Liver (tissue), 9 donors: ENCODE measurements around the gene UBN2. TPM values are rescaled to one million over a fixed set of nuclear protein-coding genes. Genes with fewer than 3 reads are reported as not detected.

Source experiments
- DNase-seq: peaks from one replicate; pipeline ENCODE4 v3.0.0-alpha.2; 2017; ENCODE audit warnings: low spot score
- H3K27ac ChIP-seq, 2 donors: one replicate each; pipeline ENCODE4 v1.7.0; 2013; ENCODE audit warnings: inconsistent platforms in 2 of 2, low read length in 2 of 2, control low read depth in 1 of 2, low read depth in 1 of 2, mild to moderate bottlenecking in 1 of 2
- H3K27me3 ChIP-seq, 4 donors: one replicate each; pipeline versions ENCODE4 v1.6.1 to v1.7.0; 2013; ENCODE audit warnings: low read length in 3 of 4, inconsistent platforms in 1 of 4, mild to moderate bottlenecking in 1 of 4, moderate library complexity in 1 of 4; ENCODE audit not compliant: control insufficient read depth in 4 of 4, insufficient read depth in 4 of 4
- H3K36me3 ChIP-seq, 4 donors: one replicate each; pipeline versions ENCODE4 v1.6.1 to v1.7.0; 2013; ENCODE audit warnings: low read length in 3 of 4, mild to moderate bottlenecking in 3 of 4, low read depth in 1 of 4, moderate library complexity in 1 of 4; ENCODE audit not compliant: control insufficient read depth in 4 of 4, insufficient read depth in 3 of 4
- H3K4me1 ChIP-seq, 4 donors: one replicate each; pipeline versions ENCODE4 v1.6.1 to v1.7.0; 2013; ENCODE audit warnings: low read length in 3 of 4, mild to moderate bottlenecking in 3 of 4, moderate library complexity in 1 of 4; ENCODE audit not compliant: control insufficient read depth in 4 of 4, insufficient read depth in 4 of 4
- H3K4me3 ChIP-seq, 3 donors: one replicate each; pipeline versions ENCODE4 v1.6.1 to v1.7.0; 2013; ENCODE audit warnings: low read length in 3 of 3, control low read depth in 1 of 3, low read depth in 1 of 3, mild to moderate bottlenecking in 1 of 3
- H3K9ac ChIP-seq, 2 donors: one replicate each; pipeline ENCODE4 v1.7.0; 2013; ENCODE audit warnings: low read length in 2 of 2, mild to moderate bottlenecking in 2 of 2, moderate library complexity in 2 of 2, control low read depth in 1 of 2, low read depth in 1 of 2
- H3K9me3 ChIP-seq, 4 donors: one replicate each; pipeline versions ENCODE4 v1.6.1 to v1.7.0; 2013; ENCODE audit warnings: low read length in 3 of 4; ENCODE audit not compliant: control insufficient read depth in 4 of 4
- EGR1 ChIP-seq, 2 donors: IDR thresholded peaks; 2 replicates each; pipeline ENCODE4 v1.6.1; 2016 to 2018; ENCODE audit warnings: antibody characterized with exemption in 2 of 2, low read depth in 2 of 2
- FOXA1 ChIP-seq: IDR thresholded peaks from 2 replicates; pipeline ENCODE4 v1.6.1; 2016; ENCODE audit warnings: antibody characterized with exemption
- FOXA2 ChIP-seq: IDR thresholded peaks from 2 replicates; pipeline ENCODE4 v1.6.1; 2016; ENCODE audit warnings: antibody characterized with exemption
- GABPA ChIP-seq, 2 donors: IDR thresholded peaks in 1 of 2; conservative IDR thresholded peaks in 1 of 2; 2 replicates each; pipeline ENCODE4 v1.6.1; 2016; ENCODE audit warnings: antibody characterized with exemption in 2 of 2, mild to moderate bottlenecking in 1 of 2, moderate library complexity in 1 of 2
- HNF4A ChIP-seq, 2 donors: conservative IDR thresholded peaks; 2 replicates each; pipeline ENCODE4 v1.6.1; 2016; ENCODE audit warnings: antibody characterized with exemption in 2 of 2, mild to moderate bottlenecking in 2 of 2
- HNF4G ChIP-seq: IDR thresholded peaks from 2 replicates; pipeline ENCODE4 v1.6.1; 2016; ENCODE audit warnings: antibody characterized with exemption
- JUND ChIP-seq, 2 donors: IDR thresholded peaks; 2 replicates each; pipeline ENCODE4 v1.6.1; 2016; ENCODE audit warnings: antibody characterized with exemption in 2 of 2
- MAX ChIP-seq: IDR thresholded peaks from 2 replicates; pipeline ENCODE4 v1.6.1; 2016; ENCODE audit warnings: antibody characterized with exemption
- NR2F2 ChIP-seq: IDR thresholded peaks from 2 replicates; pipeline ENCODE4 v1.6.1; 2016; ENCODE audit warnings: antibody characterized with exemption
- RAD21 ChIP-seq, 2 donors: IDR thresholded peaks; 2 replicates each; pipeline ENCODE4 v1.6.1; 2016; ENCODE audit warnings: antibody characterized with exemption in 2 of 2, mild to moderate bottlenecking in 2 of 2
- REST ChIP-seq: IDR thresholded peaks from 2 replicates; pipeline ENCODE4 v1.6.1; 2016; ENCODE audit warnings: antibody characterized with exemption, mild to moderate bottlenecking
- RXRA ChIP-seq, 2 donors: IDR thresholded peaks; 2 replicates each; pipeline ENCODE4 v1.6.1; 2017 to 2018; ENCODE audit warnings: antibody characterized with exemption in 2 of 2, mild to moderate bottlenecking in 1 of 2
- SP1 ChIP-seq: IDR thresholded peaks from 2 replicates; pipeline ENCODE4 v1.6.1; 2018; ENCODE audit warnings: antibody characterized with exemption, mild to moderate bottlenecking
- TAF1 ChIP-seq: conservative IDR thresholded peaks from 2 replicates; pipeline ENCODE4 v1.6.1; 2016; ENCODE audit warnings: antibody characterized with exemption, mild to moderate bottlenecking
- YY1 ChIP-seq: IDR thresholded peaks from 2 replicates; pipeline ENCODE4 v1.6.1; 2016; ENCODE audit warnings: antibody characterized with exemption, mild to moderate bottlenecking
- ZBTB33 ChIP-seq: IDR thresholded peaks from 2 replicates; pipeline ENCODE4 v1.6.1; 2016; ENCODE audit warnings: antibody characterized with exemption
- WGBS: extraction: QIAGEN DNeasy Blood & Tissue Kit; methylation state at CpG from one replicate; pipeline ENCODE4 v1.1.7; 2013; 5-methylcytosine and 5-hydroxymethylcytosine counted together
- polyA plus RNA-seq, 2 donors: library from polyadenylated mRNA; stranded (reverse) in 1 of 2; unstranded in 1 of 2; fragments of 200-250 nt in 1 of 2; fragments of >200 nt in 1 of 2; fragmentation: Nextera tagmentation in 1 of 2; extraction: Ambion mirVana in 1 of 2; gene quantifications; one replicate each; pipeline versions ENCODE4 v1.2.1 to v1.2.3, GENCODE V29; 2013 to 2015
- total RNA-seq, 2 donors: library from RNA; depleted of rRNA; stranded (reverse); fragments of >200 nt; gene quantifications; one replicate each; pipeline ENCODE4 v1.2.3, GENCODE V29; 2014
- TF ChIP-seq, protein P1 (sequence below): IDR thresholded peaks from 2 replicates; pipeline ENCODE4 v1.6.1; 2016; ENCODE audit warnings: antibody characterized with exemption
- TF ChIP-seq, protein P2 (sequence below): fragments of 150-350 bp; IDR thresholded peaks from 2 replicates; pipeline ENCODE4 v1.5.1; 2017; ENCODE audit warnings: improper control_type of control experiment, low read depth, low read length; ENCODE audit not compliant: missing input control
- donor health status: healthy.
- donor health status: healthy.
- donor health status: healthy.
- donor health status: healthy.
- donor health status: healthy.

The UBN2 gene
- total and polyA plus RNA-seq, 4 donors, result 1.1 to 9.1 (median 4.8) TPM

- no peak for DNase-seq
- H3K27ac ChIP-seq, result no peak overlapping the region
- peaks cover 0 to 6% (median 0%) of the 10 kb centered on the region in 4 donors for H3K4me1 ChIP-seq
- TF ChIP-seq, protein P1, sequence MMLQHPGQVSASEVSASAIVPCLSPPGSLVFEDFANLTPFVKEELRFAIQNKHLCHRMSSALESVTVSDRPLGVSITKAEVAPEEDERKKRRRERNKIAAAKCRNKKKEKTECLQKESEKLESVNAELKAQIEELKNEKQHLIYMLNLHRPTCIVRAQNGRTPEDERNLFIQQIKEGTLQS, result no peak
- TF ChIP-seq HNF4A (conservative IDR thresholded peaks at IDR 0.05) (peak; percentile 89 to 95), NR2F2 (no peak), MAX (no peak), ZBTB33 (no peak), GABPA (IDR thresholded peaks at IDR 0.05 in 1 of 2, conservative IDR thresholded peaks at IDR 0.05 in 1 of 2) (no peak), FOXA1 (no peak), RAD21 (IDR thresholded peaks at IDR 0.05) (peak; percentile 9 to 38), JUND (IDR thresholded peaks at IDR 0.05) (no peak), RXRA (IDR thresholded peaks at IDR 0.05) (peak; percentile 23 to 30), REST (no peak), HNF4G (peak; percentile 76), YY1 (peak; percentile 28), FOXA2 (no peak), SP1 (peak; percentile 73), TAF1 (no peak), EGR1 (IDR thresholded peaks at IDR 0.05; ENCODE audit: low read depth in 2 of 2) (no peak)
- TF ChIP-seq, protein P2, sequence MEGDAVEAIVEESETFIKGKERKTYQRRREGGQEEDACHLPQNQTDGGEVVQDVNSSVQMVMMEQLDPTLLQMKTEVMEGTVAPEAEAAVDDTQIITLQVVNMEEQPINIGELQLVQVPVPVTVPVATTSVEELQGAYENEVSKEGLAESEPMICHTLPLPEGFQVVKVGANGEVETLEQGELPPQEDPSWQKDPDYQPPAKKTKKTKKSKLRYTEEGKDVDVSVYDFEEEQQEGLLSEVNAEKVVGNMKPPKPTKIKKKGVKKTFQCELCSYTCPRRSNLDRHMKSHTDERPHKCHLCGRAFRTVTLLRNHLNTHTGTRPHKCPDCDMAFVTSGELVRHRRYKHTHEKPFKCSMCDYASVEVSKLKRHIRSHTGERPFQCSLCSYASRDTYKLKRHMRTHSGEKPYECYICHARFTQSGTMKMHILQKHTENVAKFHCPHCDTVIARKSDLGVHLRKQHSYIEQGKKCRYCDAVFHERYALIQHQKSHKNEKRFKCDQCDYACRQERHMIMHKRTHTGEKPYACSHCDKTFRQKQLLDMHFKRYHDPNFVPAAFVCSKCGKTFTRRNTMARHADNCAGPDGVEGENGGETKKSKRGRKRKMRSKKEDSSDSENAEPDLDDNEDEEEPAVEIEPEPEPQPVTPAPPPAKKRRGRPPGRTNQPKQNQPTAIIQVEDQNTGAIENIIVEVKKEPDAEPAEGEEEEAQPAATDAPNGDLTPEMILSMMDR, result no peak
- H3K9me3 ChIP-seq, result no peaks in the 10 kb centered on the region
- WGBS, result 46% methylated on average over 2 of the region's 2 CpGs
- no peak overlapping the region for H3K9ac ChIP-seq
- H3K4me3 ChIP-seq, result no peak overlapping the region
- peaks cover 12 to 48% (median 34%) of the 10 kb centered on the region in 4 donors for H3K36me3 ChIP-seq
- no peaks in the 10 kb centered on the region for H3K27me3 ChIP-seq
Observed at GRCh38 chr7:139265673-139266072, 34.6 kb downstream of the UBN2 start.
